GM19395 (cell line): Measurements from ENCODE around the gene BLOC1S5.
A peak's percentile ranks its signal among the peaks of the same experiment; 100 is the strongest.

Experiments
- ATAC-seq: cut with Tn5 transposase; IDR thresholded peaks from one replicate; pipeline ENCODE4 v1.9.1; 2021; ENCODE audit warnings: mild to moderate bottlenecking, moderate library complexity; ENCODE audit not compliant: unreplicated experiment

The BLOC1S5 gene, protein sequence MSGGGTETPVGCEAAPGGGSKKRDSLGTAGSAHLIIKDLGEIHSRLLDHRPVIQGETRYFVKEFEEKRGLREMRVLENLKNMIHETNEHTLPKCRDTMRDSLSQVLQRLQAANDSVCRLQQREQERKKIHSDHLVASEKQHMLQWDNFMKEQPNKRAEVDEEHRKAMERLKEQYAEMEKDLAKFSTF

DNA sequence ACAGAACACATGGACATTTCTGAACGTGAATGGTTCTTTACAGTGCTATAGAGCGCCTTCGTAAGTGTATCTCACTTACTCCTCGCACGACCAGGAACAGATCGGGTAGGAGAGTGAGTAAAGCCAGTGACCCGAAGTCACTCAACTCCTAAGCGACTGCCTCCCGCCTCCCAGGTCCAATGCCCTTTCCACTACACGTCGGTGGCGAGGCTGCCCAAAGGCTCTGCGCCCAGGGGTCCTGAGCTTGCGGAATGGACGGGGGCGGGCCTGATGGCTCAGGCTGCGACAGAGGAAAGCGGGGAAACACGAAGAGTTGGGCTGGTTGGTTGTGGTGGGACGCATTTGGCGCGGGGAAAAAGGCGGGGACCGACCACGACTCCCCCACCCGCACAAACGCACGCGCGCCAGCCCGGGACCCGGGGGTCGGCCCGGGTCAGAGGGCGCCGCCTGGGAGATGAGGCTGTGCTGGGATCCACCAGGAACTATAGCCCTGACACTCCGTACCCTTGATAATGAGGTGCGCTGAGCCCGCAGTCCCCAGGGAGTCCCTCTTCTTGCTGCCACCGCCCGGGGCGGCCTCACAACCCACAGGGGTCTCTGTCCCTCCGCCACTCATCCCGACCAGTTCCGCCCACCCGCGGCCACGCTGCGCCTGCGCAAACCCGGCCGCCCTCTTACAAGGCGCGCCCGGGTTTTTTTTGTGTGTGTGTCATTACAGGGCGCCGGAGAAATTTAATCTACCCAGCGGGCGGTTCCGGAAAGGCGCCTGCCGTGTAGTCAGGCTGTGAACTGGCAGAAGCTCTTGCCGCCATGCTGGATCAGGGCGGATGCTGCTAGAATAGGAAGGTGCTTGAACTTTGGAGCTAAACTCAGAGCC is at the start of gene BLOC1S5:
Gene BLOC1S5 (minus strand): TSS at position 629 of the 877 bp plus-strand sequence. CDS start 13 bp downstream, at position 616.
- ATAC-seq = peak; percentile 91

DNA sequence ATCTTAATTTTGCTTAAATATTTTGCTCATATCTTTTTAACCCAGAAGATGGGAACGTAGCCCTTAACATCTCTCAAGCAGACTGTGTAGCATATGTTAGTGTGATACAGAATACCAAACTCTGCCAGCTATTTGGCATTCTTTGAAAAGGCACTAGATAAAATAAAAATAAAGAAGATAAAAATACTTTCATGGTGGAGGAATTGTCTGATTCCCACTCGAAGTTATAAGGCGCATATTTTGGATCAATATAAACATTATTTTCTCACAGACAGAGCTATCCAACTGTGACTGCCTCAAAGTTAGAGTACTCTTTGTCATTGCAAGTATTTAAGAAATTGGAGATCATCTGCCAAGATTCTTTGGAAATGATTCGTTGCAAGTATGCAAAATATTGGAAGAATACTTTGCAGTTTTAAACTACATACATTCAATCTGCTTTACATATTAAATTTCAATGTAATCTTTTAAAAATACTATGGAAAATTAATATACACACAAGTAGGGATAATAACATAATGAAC is 49.0 kb upstream of the BLOC1S5 start:
- no peak for ATAC-seq

DNA sequence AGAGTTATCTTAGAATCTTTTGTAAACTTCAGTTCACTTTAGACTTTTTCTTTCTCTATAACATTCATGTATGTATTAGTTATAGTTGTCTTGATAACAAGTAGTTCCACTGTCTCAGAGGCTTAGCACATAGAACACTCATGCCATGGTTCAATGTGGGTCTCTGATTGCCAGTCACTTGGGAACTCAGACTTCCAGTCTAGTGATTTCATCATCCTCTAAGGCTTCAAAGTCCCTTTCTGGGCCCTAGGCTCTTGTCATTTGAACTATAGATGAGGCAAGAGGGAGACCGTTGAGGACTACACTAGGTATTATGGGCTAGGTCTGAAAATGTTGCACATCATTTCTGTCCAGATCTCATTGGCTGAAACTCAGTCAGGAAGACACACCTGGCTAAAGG is 46.5 kb upstream of the BLOC1S5 start:
- peak; percentile 19 for ATAC-seq

DNA sequence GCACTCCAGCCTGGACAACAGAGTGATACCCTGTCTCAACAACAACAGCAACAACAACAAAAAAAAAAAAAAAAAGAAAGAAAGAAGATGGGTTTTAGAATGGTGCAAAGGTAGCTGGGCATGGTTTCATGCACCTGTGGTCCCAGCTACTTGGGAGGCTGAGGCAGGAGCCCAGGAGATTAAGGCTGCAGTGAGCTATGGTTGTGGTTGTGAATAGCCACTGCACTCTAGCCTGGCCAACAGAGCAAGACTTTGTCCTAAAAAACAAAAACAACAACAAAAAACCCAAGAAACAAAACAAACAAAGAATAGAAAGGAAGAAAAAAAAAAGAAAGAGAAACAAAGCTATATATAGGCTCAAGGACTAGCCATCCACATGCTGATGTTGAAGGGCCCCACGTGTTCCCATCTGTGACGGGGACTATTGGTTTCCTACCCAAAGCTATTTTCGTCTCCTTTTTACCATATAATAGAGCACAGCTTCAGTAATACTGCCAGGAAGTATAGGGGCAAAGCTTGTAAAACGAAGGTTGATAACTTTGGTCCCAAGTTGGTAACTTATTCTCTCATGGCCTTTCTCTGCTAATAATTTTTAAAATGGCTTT is 46.0 kb upstream of the BLOC1S5 start:
- ATAC-seq = peak; percentile 86

DNA sequence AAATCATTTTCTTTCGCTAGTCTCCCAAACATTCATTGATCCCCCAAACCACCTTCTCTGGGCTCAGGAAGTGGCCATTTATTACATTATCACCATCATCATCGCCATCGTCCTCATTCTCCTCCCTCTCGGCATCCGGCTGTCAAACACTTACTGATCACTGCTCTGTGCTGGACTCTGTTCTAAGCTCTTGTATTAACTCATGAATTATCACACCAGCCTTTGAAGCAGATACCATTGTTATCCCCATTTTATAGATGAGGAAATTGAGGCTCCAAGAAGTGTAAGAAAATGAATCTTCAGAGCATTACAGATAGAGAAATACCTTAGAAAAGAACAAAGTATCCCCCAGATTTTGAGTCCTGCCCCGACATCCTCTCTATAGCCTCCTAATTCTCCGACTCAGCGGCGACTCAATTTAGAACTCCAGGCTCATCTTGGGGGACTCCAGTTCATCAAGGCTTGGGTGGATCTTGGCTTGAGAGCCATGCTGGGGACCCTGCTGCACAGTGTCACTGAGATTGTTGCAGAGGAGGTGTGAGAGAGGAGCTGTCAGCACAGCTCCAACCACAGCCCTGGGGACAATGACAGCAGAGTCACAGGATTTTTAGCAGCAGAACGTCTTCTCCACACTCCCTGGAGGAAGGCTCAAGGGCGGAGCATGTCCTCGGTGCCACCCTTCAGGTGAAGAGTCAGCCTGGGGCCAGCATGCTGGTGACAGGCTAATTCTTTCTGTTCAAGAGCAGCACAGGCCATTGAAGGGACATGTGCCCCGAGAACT is 44.8 kb upstream of the BLOC1S5 start:
- ATAC-seq = no peak

DNA sequence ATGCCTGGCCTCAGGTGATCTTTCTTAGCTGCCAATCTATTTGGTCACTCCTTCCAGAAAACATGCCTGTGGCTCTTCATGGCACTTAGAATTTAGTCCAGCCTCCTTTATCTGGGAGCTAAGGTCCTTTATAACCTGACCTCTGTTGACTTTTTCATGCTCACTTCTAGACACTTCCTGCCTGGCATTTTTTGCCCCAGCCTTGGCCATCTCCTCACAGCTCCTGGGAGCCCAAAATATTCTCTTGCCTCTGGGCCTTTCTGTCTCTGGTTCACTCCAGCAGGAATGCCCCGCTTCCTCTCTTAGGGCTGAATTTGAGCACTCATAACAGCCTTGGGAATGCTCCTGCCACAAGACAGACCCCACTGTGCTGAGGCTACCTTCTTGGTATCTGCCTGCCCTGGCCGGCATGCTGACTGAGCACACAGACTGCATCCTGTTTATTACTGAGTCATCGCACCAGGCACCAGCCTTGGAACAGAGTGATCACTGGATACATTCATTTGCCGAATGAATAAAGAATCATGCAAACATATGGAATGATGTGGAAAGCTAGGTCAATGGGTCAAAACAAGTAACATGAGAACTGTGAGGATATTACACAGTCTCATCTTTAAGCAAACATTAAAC is 44.0 kb upstream of the BLOC1S5 start:
- no peak for ATAC-seq

DNA sequence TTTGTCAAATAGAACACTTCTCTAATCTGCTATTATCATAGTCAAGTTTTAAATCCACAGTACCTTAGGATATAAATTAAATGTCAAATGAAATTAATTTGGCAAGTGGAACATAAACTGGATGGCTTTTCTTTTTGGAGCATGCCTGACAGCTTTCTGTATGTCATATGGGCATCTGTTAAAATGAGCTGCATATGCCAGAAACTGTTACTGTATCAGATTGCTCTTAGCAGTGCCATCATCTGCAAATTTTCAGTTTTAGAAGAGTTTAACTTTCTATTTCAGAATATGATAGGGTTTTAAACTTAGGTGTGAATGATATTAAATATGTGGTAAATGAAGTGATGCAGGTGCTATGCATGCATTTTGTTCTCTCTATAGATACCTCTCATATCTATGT is 41.6 kb upstream of the BLOC1S5 start:
- no peak for ATAC-seq

DNA sequence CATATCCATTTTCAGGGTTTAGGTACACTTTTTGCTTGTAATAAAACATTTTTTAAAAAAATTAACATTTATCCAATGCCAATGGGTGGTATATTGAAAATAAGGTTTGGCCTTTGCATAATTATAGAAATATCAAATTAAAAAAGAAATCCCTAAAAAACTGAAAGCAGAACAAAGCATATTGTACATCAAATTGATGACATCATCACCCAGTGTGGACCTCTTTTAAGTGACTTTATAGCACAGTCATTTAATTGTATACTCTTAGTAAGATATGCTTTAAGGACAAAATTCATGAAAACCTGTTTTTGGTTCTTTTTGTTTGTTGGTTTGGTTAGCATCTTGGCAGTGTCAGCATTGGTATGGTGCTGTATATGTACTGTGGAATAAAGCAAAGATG is 39.5 kb upstream of the BLOC1S5 start:
- ATAC-seq = no peak

DNA sequence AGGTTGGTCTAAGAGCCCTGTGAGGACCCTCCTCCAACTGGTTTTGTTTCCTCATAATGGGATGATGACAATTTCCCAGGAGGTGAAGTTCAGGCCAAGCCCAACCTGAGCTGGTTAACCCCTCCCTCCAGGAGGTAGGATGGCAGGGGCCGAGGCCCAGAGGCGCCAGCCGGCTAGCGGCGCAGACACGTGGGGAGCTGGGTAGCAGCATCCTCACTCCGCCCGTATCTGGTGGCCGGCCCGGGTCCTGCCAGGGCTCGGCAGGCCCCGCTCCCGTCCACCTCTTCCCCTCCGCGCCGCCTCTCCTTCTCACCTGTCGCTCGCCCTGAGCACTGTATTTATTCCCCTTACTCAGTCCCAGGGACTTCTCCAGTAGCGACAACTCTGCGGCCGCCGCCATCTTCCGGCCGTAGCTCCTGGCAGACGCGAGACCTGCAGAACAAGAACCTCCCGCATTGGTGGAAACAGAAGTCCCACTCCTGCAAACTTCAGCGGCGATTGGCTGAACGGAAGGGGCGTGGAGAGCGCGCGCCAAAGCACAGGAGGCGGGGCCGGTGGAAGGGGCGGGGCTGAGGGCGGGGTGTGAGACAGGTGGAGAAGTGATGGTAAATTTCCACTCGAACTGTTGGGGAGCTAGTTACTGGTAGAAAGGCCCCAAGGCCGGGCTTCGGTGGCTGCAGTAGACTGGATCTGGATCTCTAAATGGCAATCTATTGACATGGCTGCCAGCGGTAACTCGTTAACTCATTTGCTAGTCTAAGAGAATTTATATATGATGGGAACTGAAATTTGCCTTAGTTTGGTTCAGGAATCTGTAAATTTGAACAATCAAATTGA is 38.2 kb upstream of the BLOC1S5 start, which contains the start of gene EEF1E1:
Gene EEF1E1 (minus strand): TSS at position 427 of the 837 bp plus-strand sequence. CDS start 27 bp downstream, at position 400.
- ATAC-seq = peak; percentile 99

DNA sequence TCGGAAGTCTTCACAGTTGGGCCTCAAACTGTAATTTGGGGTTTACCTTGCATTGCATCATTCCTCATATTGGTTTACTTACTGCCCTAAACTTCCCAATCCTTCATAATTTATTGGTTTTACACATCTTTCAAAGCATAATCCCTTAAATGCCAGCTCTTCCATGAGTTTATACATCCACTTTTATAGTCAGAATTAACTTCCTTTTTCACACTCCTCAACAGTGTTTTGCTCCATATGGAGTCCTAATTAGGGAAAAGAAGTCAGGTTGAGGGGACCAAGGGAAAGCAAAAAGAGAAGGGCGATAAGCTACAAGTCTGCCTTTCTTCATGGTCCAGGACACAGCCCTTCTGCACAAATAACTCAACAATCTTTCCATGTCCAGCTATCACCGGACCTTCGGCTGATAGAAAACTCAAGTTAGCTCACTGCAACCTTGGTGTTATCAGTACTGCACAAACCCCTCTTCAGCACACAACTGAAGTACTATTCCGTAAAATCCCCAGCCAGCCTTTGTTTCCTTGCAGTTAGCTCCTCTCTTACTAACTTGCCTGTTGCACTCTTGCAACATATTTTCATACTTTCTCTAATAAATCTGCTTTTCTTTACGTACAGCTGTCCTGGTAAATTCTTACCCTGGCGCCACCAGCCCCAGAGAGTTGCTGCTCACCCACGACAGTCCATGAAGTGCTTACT is 36.1 kb upstream of the BLOC1S5 start:
- ATAC-seq = no peak

DNA sequence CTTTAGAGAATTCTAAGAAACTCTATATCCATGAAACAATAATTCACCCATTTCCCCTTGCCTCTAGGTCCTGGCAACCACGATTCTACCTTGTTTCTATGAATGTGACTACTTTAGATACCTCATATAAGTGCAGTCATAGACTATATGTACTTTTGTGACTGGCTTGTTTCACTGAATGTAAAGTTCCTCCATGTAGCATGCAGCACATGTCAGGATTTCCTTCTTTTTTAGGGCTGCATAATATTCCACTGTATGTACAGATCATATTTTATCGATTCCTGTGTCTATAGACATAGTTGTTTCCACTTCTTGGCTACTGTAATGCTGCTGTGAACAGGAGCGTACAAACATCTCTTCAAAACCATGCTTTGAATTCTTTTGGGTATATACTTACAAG is 26.5 kb upstream of the BLOC1S5 start:
- ATAC-seq = no peak

DNA sequence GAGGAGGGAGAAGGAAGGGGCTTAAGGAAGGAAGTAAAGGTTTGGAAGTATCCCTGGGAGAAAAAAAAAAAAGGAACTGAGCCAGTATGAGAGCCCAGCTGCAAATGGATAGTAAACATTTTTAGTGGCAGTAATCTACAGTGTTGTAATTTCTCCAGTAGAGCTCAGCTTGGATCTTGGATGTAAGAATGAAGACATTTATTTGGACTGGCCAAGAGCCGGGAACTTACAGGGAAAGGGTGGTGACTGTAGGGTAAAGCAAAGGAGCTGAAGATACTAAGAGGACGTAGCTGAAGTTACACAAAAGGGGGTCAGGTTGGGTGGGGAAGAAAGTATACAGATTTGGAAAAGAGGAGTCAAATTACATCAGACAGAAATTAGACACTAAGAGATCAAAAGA is 24.7 kb upstream of the BLOC1S5 start:
- ATAC-seq = no peak

DNA sequence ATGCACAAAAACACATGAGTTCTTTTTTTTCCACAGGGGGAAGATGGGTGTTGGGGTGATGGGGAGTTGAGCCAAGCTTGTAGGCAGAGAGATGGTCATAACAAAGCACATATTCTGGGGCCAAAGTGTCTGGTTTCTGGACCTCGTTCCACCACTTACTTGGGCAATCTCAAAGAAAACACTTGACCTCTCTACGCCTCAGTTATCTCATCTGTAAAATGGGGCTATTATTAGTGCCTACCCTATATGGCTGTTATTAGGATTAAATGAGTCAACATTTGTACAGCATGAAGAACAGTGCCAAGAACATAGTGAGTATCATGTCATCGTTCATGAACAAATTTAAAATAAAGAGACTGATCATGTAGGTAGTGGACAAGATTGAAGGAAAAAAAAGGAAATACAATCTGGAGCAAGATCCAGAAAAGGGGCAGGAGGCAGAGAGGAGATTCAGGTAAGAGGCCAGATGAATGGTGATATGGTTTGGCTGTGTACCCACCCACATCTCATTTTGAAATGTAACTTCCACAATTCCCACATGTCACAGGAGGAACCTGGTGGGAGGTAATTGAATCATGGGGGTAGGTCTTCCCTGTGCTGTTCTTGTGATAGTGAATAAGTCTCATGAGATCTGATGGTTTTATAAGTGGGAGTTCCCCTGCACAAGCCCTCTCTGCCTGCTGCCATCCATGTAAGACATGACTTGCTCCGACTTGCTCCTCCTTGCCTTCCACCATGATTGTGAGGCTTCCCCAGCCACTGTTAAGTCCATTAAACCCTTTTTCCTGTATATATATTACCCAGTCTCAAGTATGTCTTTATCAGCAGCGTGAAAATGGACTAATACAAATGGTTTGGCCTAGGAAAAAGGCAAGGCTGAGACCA is 23.9 kb upstream of the BLOC1S5 start:
- no peak for ATAC-seq

DNA sequence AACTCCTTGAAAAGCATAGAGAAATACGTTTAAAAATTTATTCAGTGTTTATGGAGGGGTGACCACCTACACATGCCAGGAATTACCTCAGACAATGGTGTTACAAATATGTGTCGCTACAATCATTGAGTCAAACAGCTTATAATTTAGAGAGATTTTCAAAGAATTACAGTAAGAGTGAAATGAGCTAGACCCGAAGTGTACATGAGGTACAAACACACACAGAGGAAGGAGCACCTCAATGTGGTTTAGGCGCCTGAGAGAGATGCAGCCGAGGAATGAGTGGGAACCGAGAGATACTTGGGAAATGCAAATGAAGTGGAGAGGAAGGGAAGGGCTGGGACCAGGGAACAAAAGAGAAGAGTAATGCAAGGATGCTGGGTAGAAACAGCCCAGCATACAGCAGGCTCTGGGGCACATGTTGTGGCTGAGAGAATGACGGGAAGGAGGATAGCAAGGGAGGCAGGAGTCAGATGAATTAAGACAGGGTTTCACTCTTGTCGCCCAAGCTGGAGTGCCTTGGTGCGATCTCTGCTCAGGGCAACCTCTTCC is 22.6 kb upstream of the BLOC1S5 start:
- no peak for ATAC-seq

DNA sequence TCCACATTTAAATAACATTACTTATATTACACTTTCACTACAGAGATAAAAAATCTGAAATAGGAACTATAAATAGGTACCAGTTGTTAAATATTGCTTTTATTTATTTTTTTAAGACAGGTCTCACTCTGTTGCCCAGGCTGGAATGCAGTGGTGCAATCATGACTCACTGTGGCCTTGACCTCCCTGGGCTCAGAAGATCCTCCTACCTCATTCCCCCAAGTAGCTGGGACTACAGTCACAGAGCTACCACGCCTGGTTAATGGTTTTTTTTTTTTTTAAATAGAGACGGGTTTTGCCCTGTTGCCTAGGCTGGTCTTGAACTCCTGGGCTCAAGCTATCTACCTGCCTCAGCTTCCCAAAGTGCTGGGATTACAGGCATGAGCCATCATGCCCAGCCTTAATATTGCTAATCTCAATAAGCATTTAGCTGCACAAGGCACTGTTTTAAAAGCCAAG is 20.9 kb upstream of the BLOC1S5 start:
- ATAC-seq = no peak

DNA sequence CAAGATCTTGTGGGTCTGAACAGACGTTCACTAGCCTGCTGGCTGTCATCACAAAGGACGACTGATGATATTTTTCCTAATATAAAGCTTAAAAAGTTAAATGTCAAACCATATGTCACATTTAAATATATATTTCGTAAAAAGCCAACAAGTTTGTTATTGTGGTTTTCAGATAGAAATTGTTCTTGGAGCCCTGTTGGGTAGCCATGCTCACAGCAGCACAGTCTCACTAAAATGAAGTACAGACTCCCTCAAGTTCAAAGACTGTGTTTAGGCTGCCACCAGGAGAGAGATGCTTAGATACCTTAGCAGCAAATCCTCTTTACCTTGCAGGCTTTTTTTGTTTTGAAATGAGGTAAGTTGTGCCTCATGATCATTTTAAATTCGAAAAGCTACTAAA is 20.4 kb upstream of the BLOC1S5 start:
- no peak for ATAC-seq
